Vagina (tissue), 2 donors: ENCODE data around the gene BICD1.

Source experiments
- CTCF ChIP-seq, 3 experiments: fragments of 450-650 bp in 2 of 3; fragments of 200-600 bp in 1 of 3; sonication (generic) in 1 of 3; IDR thresholded peaks; one replicate each; pipeline ENCODE4 v1.5.1; 2017 to 2019; ENCODE audit warnings: antibody characterized with exemption in 3 of 3, mild to moderate bottlenecking in 2 of 3, moderate library complexity in 2 of 3
- POLR2A ChIP-seq, 2 donors: fragments of 450-650 bp; IDR thresholded peaks; one replicate each; pipeline ENCODE4 v1.6.1; 2017; ENCODE audit warnings: antibody characterized with exemption in 2 of 2, mild to moderate bottlenecking in 2 of 2, moderate library complexity in 2 of 2
- POLR2AphosphoS5 ChIP-seq, 2 donors: sonication (generic); formaldehyde crosslinking; IDR thresholded peaks; one replicate each; pipeline ENCODE4 v1.9.0; 2017; ENCODE audit warnings: antibody characterized with exemption in 2 of 2, mild to moderate bottlenecking in 2 of 2, low read depth in 1 of 2; ENCODE audit not compliant: insufficient read depth in 1 of 2

- no peak for TF ChIP-seq CTCF (IDR thresholded peaks at IDR 0.05)
- no peak for TF ChIP-seq POLR2AphosphoS5 (IDR thresholded peaks at IDR 0.05; ENCODE audit: insufficient read depth in 1 of 2, low read depth in 1 of 2)
- no peak for TF ChIP-seq POLR2A (IDR thresholded peaks at IDR 0.05)
Measured at GRCh38 chr12:32377344-32378055, 270.9 kb downstream of the BICD1 start.
